Memory B cell (primary cell): ENCODE measurements around the gene MAB21L2.
"Not testable (repeated sequence)": the region's sequence is repeated elsewhere in the genome, so short reads cannot be mapped to it uniquely, and the experiment has no call there.

Experiments
- ATAC-seq: fragments of 150-1000 bp; cut with Tn5 transposase; 2 replicates; pipeline ENCODE4 v1.10.0; 2021; ENCODE audit warnings: low read depth, mild to moderate bottlenecking, moderate library complexity
- DNase-seq, 2 donors: peaks; one replicate each; pipeline ENCODE4 v3.0.0; 2022; ENCODE audit warnings: low spot score in 2 of 2
- H3K27ac Mint-ChIP-seq: one replicate; pipeline ENCODE4 v1.8.0; 2022; ENCODE audit warnings: mild to moderate bottlenecking, moderate library complexity, mixed read lengths
- H3K27me3 Mint-ChIP-seq: one replicate; pipeline ENCODE4 v1.8.0; 2022; ENCODE audit warnings: mixed read lengths
- H3K36me3 Mint-ChIP-seq: one replicate; pipeline ENCODE4 v1.8.0; 2022; ENCODE audit warnings: mild to moderate bottlenecking, mixed read lengths
- H3K4me1 Mint-ChIP-seq: one replicate; pipeline ENCODE4 v1.8.0; 2022; ENCODE audit warnings: mixed read lengths
- H3K4me3 Mint-ChIP-seq: one replicate; pipeline ENCODE4 v1.8.0; 2022; ENCODE audit warnings: mild to moderate bottlenecking, moderate library complexity, mixed read lengths
- H3K9me3 Mint-ChIP-seq: one replicate; pipeline ENCODE4 v1.8.0; 2022; ENCODE audit warnings: mixed read lengths

Gene MAB21L2

DNA sequence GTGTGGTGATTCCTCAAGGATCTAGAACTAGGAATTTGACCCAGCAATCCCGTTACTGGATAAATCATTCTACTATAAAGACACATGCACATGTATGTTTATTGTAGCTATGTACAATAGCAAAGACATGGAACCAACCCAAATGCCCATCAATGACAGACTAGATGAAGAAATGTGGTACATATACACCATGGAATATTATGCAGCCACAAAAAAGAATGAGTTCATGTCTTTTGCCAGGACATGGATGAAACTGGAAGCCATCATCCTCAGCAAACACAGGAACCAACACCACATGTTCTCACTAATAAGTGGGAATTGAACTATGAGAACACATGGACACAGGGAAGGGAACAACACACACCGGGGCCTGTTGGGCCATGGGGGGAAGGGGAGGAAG lies 17.0 kb upstream of the MAB21L2 start:
- H3K9me3 Mint-ChIP-seq, H3K4me3 Mint-ChIP-seq, H3K27ac Mint-ChIP-seq, H3K4me1 Mint-ChIP-seq, H3K27me3 Mint-ChIP-seq, ATAC-seq, DNase-seq: not testable (repeated sequence)
- peaks cover 27% of the 10 kb centered on the region for H3K36me3 Mint-ChIP-seq

DNA sequence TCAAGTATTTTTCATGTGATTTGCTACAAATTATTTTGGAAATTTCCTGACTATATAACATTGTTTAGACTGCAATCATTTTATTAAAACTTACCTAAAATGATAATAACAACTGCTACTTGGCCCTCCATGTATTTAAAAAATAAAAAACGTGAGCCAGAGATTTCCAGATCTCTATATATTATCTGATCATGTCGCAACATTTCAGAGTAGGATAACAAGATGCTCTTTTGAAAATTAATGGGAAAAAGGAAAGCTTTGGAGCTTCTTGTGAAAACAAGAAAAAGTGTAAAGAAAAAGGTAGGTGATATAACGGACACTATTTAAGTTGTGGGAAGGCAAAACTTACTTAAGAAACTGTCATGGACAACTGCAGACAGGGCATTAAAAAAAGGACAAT lies 14.9 kb upstream of the MAB21L2 start:
- H3K27me3 Mint-ChIP-seq: no peaks in the 10 kb centered on the region
- peaks cover 27% of the 10 kb centered on the region for H3K36me3 Mint-ChIP-seq
- H3K4me3 Mint-ChIP-seq: no peak overlapping the region
- no peak overlapping the region for H3K27ac Mint-ChIP-seq
- H3K9me3 Mint-ChIP-seq: peaks cover 3% of the 10 kb centered on the region
- DNase-seq (no peak), ATAC-seq (no peak)
- peaks cover 3% of the 10 kb centered on the region for H3K4me1 Mint-ChIP-seq

DNA sequence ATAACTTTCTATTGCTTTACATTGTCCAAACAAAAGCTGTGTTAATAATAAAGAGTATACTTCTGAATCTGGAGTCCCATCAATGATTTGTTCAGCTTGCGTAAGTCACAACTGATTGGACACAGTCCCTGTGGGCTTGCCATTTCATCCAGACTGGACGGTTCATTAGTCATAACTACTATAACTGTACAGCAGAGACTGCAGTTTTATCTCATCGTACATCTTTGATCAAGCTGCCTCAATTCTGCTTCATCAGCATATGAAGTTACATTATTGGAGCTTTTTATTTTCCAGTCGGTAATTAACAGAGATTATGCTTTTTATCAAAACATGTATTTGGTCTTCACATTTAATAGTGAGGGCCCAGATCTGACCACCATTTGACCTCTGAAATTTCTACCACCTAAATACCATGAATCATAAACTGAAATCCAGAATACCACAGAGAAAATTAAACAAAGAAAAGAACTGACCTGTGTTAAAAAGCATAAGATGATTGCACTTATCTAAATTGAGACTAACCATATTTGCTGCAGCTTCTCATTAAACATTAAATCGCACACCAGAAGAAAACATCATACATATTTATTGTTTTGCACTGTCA lies 12.5 kb upstream of the MAB21L2 start:
- H3K4me3 Mint-ChIP-seq: no peak overlapping the region
- H3K36me3 Mint-ChIP-seq: peaks cover 18% of the 10 kb centered on the region
- DNase-seq (no peak), ATAC-seq (no peak)
- peak overlapping the region; percentile 22 for H3K27ac Mint-ChIP-seq
- peaks cover 3% of the 10 kb centered on the region for H3K9me3 Mint-ChIP-seq
- no peaks in the 10 kb centered on the region for H3K4me1 Mint-ChIP-seq
- no peaks in the 10 kb centered on the region for H3K27me3 Mint-ChIP-seq

DNA sequence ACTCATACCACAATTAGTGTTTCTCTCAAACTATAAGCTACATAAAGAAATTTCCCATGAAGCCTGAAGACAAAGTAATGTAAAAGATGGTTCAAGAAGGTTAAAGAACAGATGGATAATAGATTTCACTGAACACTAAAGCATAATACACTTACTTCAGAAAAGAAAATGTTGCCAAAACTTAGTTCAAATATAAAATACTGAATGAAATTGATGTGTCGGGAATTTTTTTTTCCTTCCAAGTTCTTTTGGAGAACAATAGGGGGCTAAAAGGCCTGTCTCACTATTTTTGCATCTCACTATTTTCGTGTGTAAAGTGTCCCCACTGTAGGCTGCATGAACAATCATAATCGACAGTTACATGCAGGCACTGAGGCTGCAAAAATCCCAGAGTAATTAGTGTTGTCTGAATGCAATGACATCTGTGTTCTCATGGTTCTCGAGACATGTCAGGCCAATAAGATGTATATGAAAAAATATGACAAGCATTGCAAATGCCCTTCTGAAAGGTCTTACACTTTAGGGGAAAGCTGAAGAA lies 11.9 kb upstream of the MAB21L2 start:
- DNase-seq: no peak
- Mint-ChIP-seq H3K4me3 (no peak overlapping the region), H3K36me3 (peaks cover 13% of the 10 kb centered on the region), H3K9me3 (peaks cover under 1% of the 10 kb centered on the region), H3K4me1 (no peaks in the 10 kb centered on the region), H3K27ac (no peak overlapping the region), H3K27me3 (no peaks in the 10 kb centered on the region)
- no peak for ATAC-seq

DNA sequence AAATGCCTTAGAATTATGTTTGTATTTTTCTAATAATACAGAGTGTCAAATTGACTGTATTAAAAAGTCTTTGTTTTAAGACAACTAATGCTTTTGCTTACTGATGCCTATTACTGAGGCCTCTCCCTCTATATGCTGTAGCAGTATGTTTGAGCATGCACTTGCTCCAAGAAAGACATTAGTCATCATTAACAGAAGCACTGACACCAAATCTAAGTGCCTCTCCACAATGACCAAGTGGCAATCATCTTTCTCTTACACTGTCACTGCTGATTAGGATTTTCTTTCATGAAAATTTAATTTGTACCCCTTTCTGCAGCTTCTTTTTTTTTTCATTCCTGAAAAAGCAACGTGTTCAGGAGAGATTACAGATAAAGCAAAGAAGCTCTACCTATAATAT lies 11.1 kb upstream of the MAB21L2 start:
- DNase-seq (no peak), ATAC-seq (no peak)
- Mint-ChIP-seq H3K9me3 (no peaks in the 10 kb centered on the region), H3K27ac (no peak overlapping the region), H3K4me3 (no peak overlapping the region), H3K27me3 (no peaks in the 10 kb centered on the region), H3K36me3 (peaks cover 11% of the 10 kb centered on the region), H3K4me1 (no peaks in the 10 kb centered on the region)

DNA sequence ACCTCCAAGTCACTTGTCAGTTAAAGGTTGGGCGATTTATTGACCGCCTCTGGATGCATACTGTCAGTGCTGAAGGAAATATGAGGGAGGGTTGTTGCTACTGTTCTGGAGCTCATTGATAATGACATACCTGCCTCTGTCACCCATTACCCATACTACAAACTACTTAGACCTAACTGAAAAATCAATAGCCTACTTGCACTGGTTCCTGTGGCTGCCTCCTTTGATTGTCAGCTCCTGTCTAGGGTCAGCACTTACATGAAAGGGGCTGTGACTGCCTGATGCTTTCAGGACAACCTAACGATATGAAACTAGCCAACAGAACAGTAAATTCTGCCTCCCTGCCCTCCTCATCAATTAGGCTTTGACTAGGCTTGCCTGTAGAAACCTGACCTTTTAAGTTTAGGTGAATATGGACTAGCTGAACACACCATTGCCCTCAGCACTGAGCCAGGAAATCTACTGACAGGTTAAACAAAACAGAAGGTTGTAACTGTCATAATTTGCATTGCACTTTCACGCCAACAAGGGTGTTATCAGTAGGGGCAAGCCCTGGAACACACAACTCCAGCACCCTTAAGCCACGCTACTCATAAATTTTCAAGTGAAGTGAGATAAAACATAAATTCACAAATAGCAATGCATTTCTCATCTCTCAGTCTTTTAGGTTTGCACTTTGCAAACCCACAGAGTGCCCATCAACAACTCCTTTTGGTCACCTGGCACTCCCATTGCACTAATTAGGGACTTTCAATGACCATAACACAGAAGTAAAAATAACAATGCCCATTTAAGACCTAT lies 9.0 kb upstream of the MAB21L2 start:
- H3K36me3 Mint-ChIP-seq: peaks cover 6% of the 10 kb centered on the region
- no peak overlapping the region for H3K4me3 Mint-ChIP-seq
- peak overlapping the region; percentile 17 for H3K27ac Mint-ChIP-seq
- no peaks in the 10 kb centered on the region for H3K4me1 Mint-ChIP-seq
- H3K27me3 Mint-ChIP-seq: no peaks in the 10 kb centered on the region
- no peaks in the 10 kb centered on the region for H3K9me3 Mint-ChIP-seq
- DNase-seq: no peak
- ATAC-seq: no peak

DNA sequence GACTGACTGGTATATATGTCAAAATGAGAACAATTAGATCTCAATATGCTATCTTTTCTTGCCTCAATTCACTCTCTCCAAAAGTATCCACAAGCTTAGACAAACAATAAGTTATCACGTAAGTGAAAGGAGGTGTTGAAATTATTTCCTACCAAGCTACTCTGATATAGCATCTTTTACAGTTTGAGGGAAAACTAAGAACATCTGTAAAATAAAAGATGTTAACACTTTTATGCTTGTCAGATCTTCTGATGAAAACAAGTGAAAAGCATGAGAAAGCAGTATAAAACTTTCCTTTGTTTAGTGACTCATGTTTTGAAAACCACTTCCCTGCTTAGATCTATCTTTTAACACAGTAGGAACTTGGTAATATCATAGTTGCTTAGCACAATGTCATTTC lies 8.4 kb upstream of the MAB21L2 start:
- Mint-ChIP-seq H3K36me3 (peaks cover 6% of the 10 kb centered on the region), H3K27ac (no peak overlapping the region), H3K4me1 (no peaks in the 10 kb centered on the region), H3K9me3 (no peaks in the 10 kb centered on the region), H3K27me3 (no peaks in the 10 kb centered on the region), H3K4me3 (no peak overlapping the region)
- DNase-seq (no peak), ATAC-seq (no peak)

DNA sequence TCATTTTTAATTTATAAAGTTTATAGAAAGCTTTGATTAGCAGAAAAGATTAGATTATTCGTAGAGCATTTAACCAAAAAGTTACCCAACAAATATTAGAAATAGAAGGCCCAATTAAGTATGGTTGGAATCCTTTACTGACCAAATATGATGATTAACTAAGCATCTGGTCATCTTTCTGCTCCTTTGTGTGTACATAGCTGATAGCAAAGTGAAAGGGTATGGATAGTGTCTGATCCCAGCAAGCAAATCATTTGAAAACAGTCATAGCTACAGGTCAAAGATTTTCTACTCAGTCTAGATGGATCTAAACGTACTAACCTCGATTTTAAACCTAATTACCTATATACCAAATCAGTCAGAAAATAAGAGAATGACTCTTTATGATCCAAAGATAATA lies 7.3 kb upstream of the MAB21L2 start:
- no peak overlapping the region for H3K4me3 Mint-ChIP-seq
- H3K27ac Mint-ChIP-seq: no peak overlapping the region
- no peaks in the 10 kb centered on the region for H3K4me1 Mint-ChIP-seq
- DNase-seq: no peak
- H3K27me3 Mint-ChIP-seq: no peaks in the 10 kb centered on the region
- no peak for ATAC-seq
- no peaks in the 10 kb centered on the region for H3K9me3 Mint-ChIP-seq
- H3K36me3 Mint-ChIP-seq: peaks cover 10% of the 10 kb centered on the region

DNA sequence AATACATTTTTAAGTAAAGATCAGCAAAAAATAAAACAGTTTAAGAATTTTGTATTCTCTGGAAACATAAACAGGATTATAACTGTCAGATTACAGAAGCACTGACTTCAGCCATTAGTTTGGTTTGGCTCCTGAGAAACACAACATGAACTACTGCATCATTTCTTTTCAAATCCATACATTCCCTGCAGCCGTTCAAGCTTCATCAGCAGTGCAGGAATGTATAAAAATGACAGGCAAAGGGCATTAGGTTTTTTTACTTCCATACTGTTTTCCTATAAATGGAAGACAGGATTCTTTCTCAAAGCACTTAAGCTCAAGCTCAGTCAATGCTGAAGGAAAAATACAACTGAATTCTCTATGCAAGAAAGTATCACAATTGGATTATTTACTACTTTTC lies 4.2 kb upstream of the MAB21L2 start:
- DNase-seq (no peak), ATAC-seq (no peak)
- H3K27ac Mint-ChIP-seq: no peak overlapping the region
- H3K27me3 Mint-ChIP-seq: no peaks in the 10 kb centered on the region
- H3K4me3 Mint-ChIP-seq: no peak overlapping the region
- peaks cover 27% of the 10 kb centered on the region for H3K36me3 Mint-ChIP-seq
- no peaks in the 10 kb centered on the region for H3K4me1 Mint-ChIP-seq
- H3K9me3 Mint-ChIP-seq: peaks cover 2% of the 10 kb centered on the region

DNA sequence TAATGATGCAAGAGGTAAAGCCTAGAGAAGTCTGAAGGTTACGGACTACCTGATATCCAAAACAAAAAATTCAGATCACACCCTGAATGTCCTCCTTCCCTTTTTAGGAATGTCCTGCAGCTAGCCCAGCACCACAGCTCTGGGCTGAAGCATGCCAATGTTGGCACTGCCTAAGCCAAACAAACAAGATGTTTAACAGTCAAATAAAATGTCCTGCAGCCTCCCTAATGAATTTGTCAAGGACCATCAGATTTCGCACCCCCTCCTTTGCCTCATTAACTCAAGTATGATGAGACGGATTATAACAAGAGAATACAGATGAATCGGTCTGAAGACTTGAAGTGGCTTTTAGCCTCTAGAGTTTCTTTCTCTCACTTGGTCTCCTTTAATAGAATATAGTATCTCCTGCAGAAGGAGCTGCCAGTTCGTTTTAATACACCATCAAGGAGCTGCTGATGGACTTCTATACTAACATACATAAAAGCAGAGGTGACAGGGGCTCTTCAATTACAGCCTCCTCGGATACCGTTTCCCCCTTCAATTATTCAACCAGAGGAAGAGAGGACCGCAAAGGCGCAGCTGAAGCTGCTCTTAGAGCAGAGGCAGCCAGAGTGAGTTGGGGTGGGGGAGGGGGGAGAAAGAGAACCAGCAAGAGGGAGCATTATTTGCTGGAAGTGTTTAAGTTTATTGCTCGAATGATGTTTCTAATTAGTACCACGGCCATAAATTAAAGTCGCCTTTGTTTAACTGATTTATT lies 3.0 kb upstream of the MAB21L2 start:
- Mint-ChIP-seq H3K27me3 (no peaks in the 10 kb centered on the region), H3K27ac (no peak overlapping the region), H3K36me3 (peaks cover 34% of the 10 kb centered on the region), H3K4me3 (no peak overlapping the region), H3K4me1 (no peaks in the 10 kb centered on the region), H3K9me3 (peaks cover 2% of the 10 kb centered on the region)
- no peak for ATAC-seq
- DNase-seq: no peak

DNA sequence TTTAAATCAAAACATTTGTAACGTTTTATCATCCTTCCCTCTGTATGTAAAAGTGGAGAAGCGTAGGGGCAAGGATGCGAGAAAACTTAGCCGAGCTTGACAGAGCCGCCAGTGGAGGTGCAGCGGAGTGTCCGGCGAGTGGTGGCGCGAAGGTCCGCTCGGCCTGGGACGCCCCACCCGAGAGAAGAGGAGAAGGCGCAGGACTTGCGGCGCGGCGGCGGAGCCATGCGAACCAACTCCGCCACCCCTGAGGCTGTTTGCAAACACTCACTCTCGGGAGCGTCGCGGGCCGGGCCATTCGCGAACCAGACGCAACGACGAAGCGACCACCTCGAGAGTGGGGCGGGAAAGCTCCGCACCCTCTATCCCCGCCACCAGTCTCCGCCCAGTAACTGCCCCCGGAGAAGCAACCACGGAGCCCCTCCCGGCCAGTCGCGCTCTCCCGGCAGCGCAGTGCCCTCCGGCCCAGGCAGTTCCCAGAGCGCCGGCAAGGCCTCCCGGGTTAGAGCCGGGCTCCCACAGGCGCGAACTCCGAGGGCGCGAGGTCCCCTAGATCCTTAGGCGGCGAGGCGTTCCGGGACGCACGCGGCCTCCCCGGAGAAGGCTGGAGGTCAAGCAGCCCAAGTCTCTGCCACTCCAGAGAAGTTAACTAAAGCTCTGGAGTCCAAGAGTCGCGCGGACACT lies 2.3 kb upstream of the MAB21L2 start:
- Mint-ChIP-seq H3K4me3 (no peak overlapping the region), H3K27ac (no peak overlapping the region), H3K36me3 (peaks cover 40% of the 10 kb centered on the region), H3K27me3 (no peaks in the 10 kb centered on the region), H3K9me3 (peaks cover 2% of the 10 kb centered on the region), H3K4me1 (no peaks in the 10 kb centered on the region)
- ATAC-seq: no peak
- DNase-seq: no peak

DNA sequence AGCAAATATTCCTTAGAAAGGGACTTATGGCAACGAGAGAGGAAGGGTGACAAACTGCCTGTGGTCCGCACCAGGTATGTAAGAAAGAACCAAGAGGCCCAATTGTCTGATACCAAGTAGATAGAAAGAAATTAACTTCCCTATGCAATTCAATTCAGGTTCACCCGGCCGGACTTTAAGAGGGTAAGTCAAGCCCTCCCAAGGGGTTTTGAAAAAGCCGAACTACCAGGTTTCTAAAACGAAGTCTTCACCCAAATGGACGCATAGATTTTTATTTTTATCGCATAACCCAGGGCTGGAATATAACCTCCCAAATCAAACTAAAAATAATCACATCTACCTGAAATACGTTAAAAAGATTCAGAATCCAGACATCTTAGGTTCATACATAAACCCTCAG lies 1.6 kb upstream of the MAB21L2 start:
- ATAC-seq: no peak
- DNase-seq: no peak
- Mint-ChIP-seq H3K4me1 (no peaks in the 10 kb centered on the region), H3K9me3 (peaks cover 2% of the 10 kb centered on the region), H3K27ac (no peak overlapping the region), H3K4me3 (no peak overlapping the region), H3K36me3 (peaks cover 40% of the 10 kb centered on the region), H3K27me3 (no peaks in the 10 kb centered on the region)

DNA sequence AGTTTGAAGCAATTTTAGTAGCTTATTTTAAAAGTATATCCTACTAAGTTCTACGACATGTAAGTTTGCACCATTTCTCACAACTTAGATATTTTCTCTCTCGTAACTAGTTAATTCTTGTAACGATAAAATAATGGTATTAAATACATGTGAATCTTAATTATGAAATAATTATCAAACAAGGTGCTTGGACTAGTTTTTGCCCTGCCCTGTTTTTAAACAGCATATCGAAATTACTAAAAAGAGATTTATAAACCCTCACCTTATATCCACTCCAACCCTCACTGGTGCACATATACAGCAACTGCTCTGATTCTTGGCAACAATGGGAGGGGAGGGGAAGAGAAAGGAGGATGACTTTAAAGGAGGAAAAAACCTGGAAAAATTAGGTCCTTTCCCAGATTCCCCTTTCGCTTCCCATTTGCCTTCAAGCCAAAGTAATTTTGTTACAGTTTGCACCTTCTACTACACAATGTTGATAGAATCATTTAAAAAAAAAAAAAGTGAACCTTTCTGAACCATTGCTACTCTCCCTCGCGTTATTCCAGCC lies 820 bp upstream of the MAB21L2 start:
- Mint-ChIP-seq H3K36me3 (peaks cover 40% of the 10 kb centered on the region), H3K27ac (no peak overlapping the region), H3K4me3 (no peak overlapping the region), H3K9me3 (peaks cover 2% of the 10 kb centered on the region), H3K27me3 (no peaks in the 10 kb centered on the region), H3K4me1 (no peaks in the 10 kb centered on the region)
- DNase-seq: no peak
- no peak for ATAC-seq
